SK-N-SH (cell line): ENCODE results near the gene BTG1. TPM values are rescaled to one million over a fixed set of nuclear protein-coding genes. Genes with fewer than 3 reads are reported as not detected.

Source experiments
- CTCF ChIA-PET: fragments of 300-600, 350-600 bp; formaldehyde crosslinking; extraction: SDS; loops from one replicate; lab custom pipeline; 2021; lab: Yijun Ruan, JAX
- POLR2A ChIA-PET: fragments of 350-600 bp; sonication (Branson Sonifier 250); formaldehyde crosslinking; extraction: SDS; loops from one replicate; lab custom pipeline; 2020; ENCODE audit warnings: antibody characterized with exemption, inconsistent platforms; lab: Yijun Ruan, JAX
- DNase-seq: peaks from one replicate; pipeline ENCODE4 v3.0.0; 2012
- H2AFZ ChIP-seq: fragments of 200-600 bp; sonication (generic); 2 replicates; pipeline ENCODE4 v1.8.1; 2016; ENCODE audit warnings: antibody characterized with exemption, mild to moderate bottlenecking, low read depth
- H3F3A ChIP-seq: fragments of 200-600 bp; sonication (generic); replicated peaks from 2 replicates; pipeline ENCODE3; 2016; ENCODE audit warnings: antibody characterized with exemption, mild to moderate bottlenecking; ENCODE audit not compliant: insufficient read depth
- H3K27ac ChIP-seq, 2 experiments: fragments of 200-500 bp in 1 of 2; fragments of 200-600 bp in 1 of 2; sonication (Bioruptor generic) in 1 of 2; sonication (generic), shearing (Covaris generic) in 1 of 2; 2 replicates each; pipeline versions ENCODE4 v1.5.1 to v1.6.1; 2014 to 2016; ENCODE audit warnings: low read depth in 2 of 2, inconsistent platforms in 1 of 2, low read length in 1 of 2, mild to moderate bottlenecking in 1 of 2, mixed read lengths in 1 of 2
- H3K27me3 ChIP-seq: fragments of 200-600 bp; sonication (generic), shearing (Covaris generic); 2 replicates; pipeline ENCODE4 v1.6.1; 2016; ENCODE audit warnings: mixed run types; ENCODE audit not compliant: insufficient read depth
- H3K36me3 ChIP-seq, 2 experiments: fragments of 200-500 bp in 1 of 2; fragments of 200-600 bp in 1 of 2; sonication (Bioruptor generic) in 1 of 2; sonication (generic) in 1 of 2; replicated peaks in 1 of 2; 2 replicates each; pipeline versions ENCODE3 to v1.5.1; 2014 to 2016; ENCODE audit warnings: low read length in 1 of 2, mild to moderate bottlenecking in 1 of 2; ENCODE audit not compliant: insufficient read depth in 2 of 2, control insufficient read depth in 1 of 2
- H3K4me1 ChIP-seq, 2 experiments: fragments of 200-500 bp in 1 of 2; fragments of 200-600 bp in 1 of 2; sonication (Bioruptor generic) in 1 of 2; sonication (generic), shearing (Covaris generic) in 1 of 2; 2 replicates each; pipeline versions ENCODE4 v1.5.1 to v1.6.1; 2014 to 2016; ENCODE audit warnings: low read depth in 1 of 2, low read length in 1 of 2, mixed run types in 1 of 2; ENCODE audit not compliant: insufficient read depth in 2 of 2, control insufficient read depth in 1 of 2
- H3K4me2 ChIP-seq: fragments of 200-600 bp; sonication (generic), shearing (Covaris generic); 2 replicates; pipeline ENCODE4 v1.6.1; 2017; ENCODE audit warnings: mixed run types
- H3K4me3 ChIP-seq, 2 experiments: fragments of 200-500 bp in 1 of 2; fragments of 200-600 bp in 1 of 2; sonication (Bioruptor generic) in 1 of 2; sonication (generic), shearing (Covaris generic) in 1 of 2; 2 replicates each; pipeline versions ENCODE4 v1.5.1 to v1.8.1; 2014 to 2016; ENCODE audit warnings: low read depth in 2 of 2, inconsistent platforms in 1 of 2, low read length in 1 of 2, mild to moderate bottlenecking in 1 of 2, mixed read lengths in 1 of 2, moderate library complexity in 1 of 2
- H3K79me2 ChIP-seq: fragments of 200-600 bp; sonication (generic); 2 replicates; pipeline ENCODE4 v1.8.1; 2017; ENCODE audit warnings: mild to moderate bottlenecking; ENCODE audit not compliant: insufficient read depth
- H3K9ac ChIP-seq: fragments of 200-600 bp; sonication (generic); 2 replicates; pipeline ENCODE4 v1.6.1; 2017; ENCODE audit warnings: mixed run types
- H3K9me2 ChIP-seq: fragments of 200-600 bp; sonication (generic); 2 replicates; pipeline ENCODE4 v1.6.1; 2017; ENCODE audit warnings: mixed run types
- H3K9me3 ChIP-seq: fragments of 200-600 bp; sonication (generic); 2 replicates; pipeline ENCODE4 v1.6.1; 2017; ENCODE audit warnings: mixed run types, mild to moderate bottlenecking, moderate library complexity
- H4K20me1 ChIP-seq: fragments of 200-600 bp; sonication (generic); 2 replicates; pipeline ENCODE4 v1.6.1; 2017; ENCODE audit warnings: mild to moderate bottlenecking, mixed run types; ENCODE audit not compliant: insufficient read depth
- CHD2 ChIP-seq: fragments of 150-350 bp; IDR thresholded peaks from 2 replicates; pipeline ENCODE4 v1.6.1; 2018; ENCODE audit warnings: low read length; ENCODE audit not compliant: partially characterized antibody
- ELF1 ChIP-seq: IDR thresholded peaks from 2 replicates; pipeline ENCODE4 v1.4.0; 2012
- EP300 ChIP-seq, 2 experiments: IDR thresholded peaks; 2 replicates each; pipeline versions ENCODE4 v1.4.0 to v1.6.1; 2012; ENCODE audit warnings: borderline replicate concordance in 1 of 2, low read depth in 1 of 2, low read length in 1 of 2
- EZH2phosphoT487 ChIP-seq: fragments of 200-600 bp; sonication (generic); IDR thresholded peaks from 2 replicates; pipeline ENCODE4 v1.6.1; 2017; ENCODE audit warnings: low read depth, mixed run types, mild to moderate bottlenecking, antibody characterized with exemption, moderate library complexity, borderline replicate concordance
- FOXM1 ChIP-seq: IDR thresholded peaks from 2 replicates; pipeline ENCODE4 v1.4.0; 2012; ENCODE audit warnings: low read depth, mild to moderate bottlenecking
- GATA2 ChIP-seq: sonication (generic); formaldehyde crosslinking; IDR thresholded peaks from 2 replicates; pipeline ENCODE4 v1.5.0; 2020; ENCODE audit warnings: mild to moderate bottlenecking, missing genetic modification reagents
- NRF1 ChIP-seq: IDR thresholded peaks from 2 replicates; pipeline ENCODE4 v1.6.1; 2012; ENCODE audit warnings: low read depth, mild to moderate bottlenecking, low read length
- POLR2AphosphoS5 ChIP-seq: IDR thresholded peaks from 2 replicates; pipeline ENCODE4 v1.6.1; 2012; ENCODE audit warnings: low read depth, low read length
- RCOR1 ChIP-seq: fragments of 150-350 bp; IDR thresholded peaks from 2 replicates; pipeline ENCODE4 v1.6.1; 2017; ENCODE audit warnings: antibody characterized with exemption, low read length
- SIN3A ChIP-seq: IDR thresholded peaks from 2 replicates; pipeline ENCODE4 v1.6.1; 2012; ENCODE audit warnings: low read depth, mild to moderate bottlenecking, low read length, moderate library complexity, borderline replicate concordance
- TAF1 ChIP-seq: IDR thresholded peaks from 2 replicates; pipeline ENCODE4 v1.6.1; 2012; ENCODE audit warnings: low read depth, mild to moderate bottlenecking, low read length, moderate library complexity, borderline replicate concordance
- USF1 ChIP-seq: IDR thresholded peaks from 2 replicates; pipeline ENCODE4 v1.4.0; 2012; ENCODE audit warnings: low read depth, borderline replicate concordance
- WGBS: methylation state at CpG from one replicate; pipeline ENCODE4 v1.1.6; 2017; ENCODE audit warnings: low lambda C conversion rate; 5-methylcytosine and 5-hydroxymethylcytosine counted together
- polyA plus RNA-seq, 3 experiments: library from polyadenylated mRNA; depleted of rRNA; stranded (reverse); fragments of >200 nt; gene quantifications; 2 replicates each; pipeline ENCODE4 v1.2.3, GENCODE V29; 2012
- TF ChIP-seq, protein P1 (sequence below): IDR thresholded peaks from 2 replicates; pipeline ENCODE4; 2012
- TF ChIP-seq, protein P2 (sequence below): fragments of 200-600 bp; sonication (generic); IDR thresholded peaks from 2 replicates; pipeline ENCODE4 v1.6.1; 2017; ENCODE audit warnings: antibody characterized with exemption, mild to moderate bottlenecking, moderate library complexity

BTG1 gene
- polyA plus RNA-seq, 1 of the 3 experiments (the other 2 are of a cell fraction) = 28.3 TPM

GRCh38 chr12:92118826-92119536, 26.7 kb downstream of the BTG1 start:
- CTCF ChIA-PET = no interaction called here
- Histone ChIP-seq H2AFZ (no peak overlapping the region), H3K4me1 (no peaks in the 10 kb centered on the region; a peak in 1 of 4 replicates), H3K79me2 (peaks cover 24% of the 10 kb centered on the region), H4K20me1 (no peaks in the 10 kb centered on the region), H3K9me2 (no peaks in the 10 kb centered on the region), H3K36me3 (peaks cover 0 to 9% of the 10 kb centered on the region in 2 experiments), H3K4me2 (no peak overlapping the region), H3K4me3 (no peak overlapping the region), H3F3A (no peaks in the 10 kb centered on the region), H3K27me3 (no peaks in the 10 kb centered on the region), H3K9ac (no peak overlapping the region), H3K27ac (no peak overlapping the region), H3K9me3 (no peaks in the 10 kb centered on the region; the same call in none of the 2 replicates)
- POLR2A ChIA-PET = no interaction called here
- 84% methylated on average over 2 of the region's 2 CpGs for WGBS
- DNase-seq = no peak
- no peak for TF ChIP-seq POLR2AphosphoS5
- TF ChIP-seq CHD2 = no peak
- TF ChIP-seq GATA2 (CRISPR knock-in tag) = no peak
- TF ChIP-seq ELF1 = no peak
- TF ChIP-seq, protein P1, sequence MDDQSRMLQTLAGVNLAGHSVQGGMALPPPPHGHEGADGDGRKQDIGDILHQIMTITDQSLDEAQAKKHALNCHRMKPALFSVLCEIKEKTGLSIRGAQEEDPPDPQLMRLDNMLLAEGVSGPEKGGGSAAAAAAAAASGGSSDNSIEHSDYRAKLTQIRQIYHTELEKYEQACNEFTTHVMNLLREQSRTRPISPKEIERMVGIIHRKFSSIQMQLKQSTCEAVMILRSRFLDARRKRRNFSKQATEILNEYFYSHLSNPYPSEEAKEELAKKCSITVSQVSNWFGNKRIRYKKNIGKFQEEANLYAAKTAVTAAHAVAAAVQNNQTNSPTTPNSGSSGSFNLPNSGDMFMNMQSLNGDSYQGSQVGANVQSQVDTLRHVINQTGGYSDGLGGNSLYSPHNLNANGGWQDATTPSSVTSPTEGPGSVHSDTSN = no peak
- no peak for TF ChIP-seq USF1
- no peak for TF ChIP-seq EZH2phosphoT487

DNA sequence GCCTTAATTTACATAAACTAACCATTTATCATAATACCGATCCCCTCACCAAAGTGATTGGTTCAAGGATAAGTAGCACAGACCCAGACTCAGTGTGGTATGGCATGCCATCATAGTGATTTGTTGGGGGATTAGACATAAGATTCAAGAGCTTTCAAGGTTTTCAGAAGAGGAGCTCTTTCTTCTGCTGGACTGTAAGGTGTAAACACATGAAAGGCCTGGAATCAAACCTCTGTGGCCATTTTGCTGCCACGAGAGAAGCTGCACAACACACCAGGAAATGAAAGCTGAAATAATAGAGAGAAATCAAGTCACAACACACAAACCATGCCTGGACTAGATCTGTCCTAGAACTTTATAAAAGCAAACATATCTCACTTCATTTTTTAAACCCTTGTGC, 30.8 kb downstream of the BTG1 start:
- no peaks in the 10 kb centered on the region for H3F3A ChIP-seq
- 100% methylated on average over 2 of the region's 2 CpGs for WGBS
- CTCF ChIA-PET = interaction anchor here (1.1 to 1.7 kb wide), 4 partner anchors 29 to 733 kb away, joined by 3 to 8 read pairs (median 6); no protein-coding TSS in a partner anchor

More for the DNA sequence above, 30.8 kb downstream of the BTG1 start:
- peaks cover 0 to 3% of the 10 kb centered on the region in 2 experiments for H3K36me3 ChIP-seq
- no peaks in the 10 kb centered on the region for H4K20me1 ChIP-seq
- no peak overlapping the region; a peak in 1 of 4 replicates for H3K27ac ChIP-seq
- H3K4me1 ChIP-seq = peaks cover 6% of the 10 kb centered on the region in 2 experiments; a peak in 3 of 4 replicates
- H3K9ac ChIP-seq = no peak overlapping the region
- POLR2A ChIA-PET = no interaction called here
- no peaks in the 10 kb centered on the region for H3K9me2 ChIP-seq
- no peak for DNase-seq
- no peak overlapping the region for H3K4me2 ChIP-seq
- TF ChIP-seq RCOR1 = no peak
- no peak for TF ChIP-seq TAF1
- TF ChIP-seq GATA2 (CRISPR knock-in tag) = no peak
- TF ChIP-seq NRF1 = no peak
- no peak for TF ChIP-seq SIN3A
- no peak for TF ChIP-seq ELF1
- TF ChIP-seq, protein P2, sequence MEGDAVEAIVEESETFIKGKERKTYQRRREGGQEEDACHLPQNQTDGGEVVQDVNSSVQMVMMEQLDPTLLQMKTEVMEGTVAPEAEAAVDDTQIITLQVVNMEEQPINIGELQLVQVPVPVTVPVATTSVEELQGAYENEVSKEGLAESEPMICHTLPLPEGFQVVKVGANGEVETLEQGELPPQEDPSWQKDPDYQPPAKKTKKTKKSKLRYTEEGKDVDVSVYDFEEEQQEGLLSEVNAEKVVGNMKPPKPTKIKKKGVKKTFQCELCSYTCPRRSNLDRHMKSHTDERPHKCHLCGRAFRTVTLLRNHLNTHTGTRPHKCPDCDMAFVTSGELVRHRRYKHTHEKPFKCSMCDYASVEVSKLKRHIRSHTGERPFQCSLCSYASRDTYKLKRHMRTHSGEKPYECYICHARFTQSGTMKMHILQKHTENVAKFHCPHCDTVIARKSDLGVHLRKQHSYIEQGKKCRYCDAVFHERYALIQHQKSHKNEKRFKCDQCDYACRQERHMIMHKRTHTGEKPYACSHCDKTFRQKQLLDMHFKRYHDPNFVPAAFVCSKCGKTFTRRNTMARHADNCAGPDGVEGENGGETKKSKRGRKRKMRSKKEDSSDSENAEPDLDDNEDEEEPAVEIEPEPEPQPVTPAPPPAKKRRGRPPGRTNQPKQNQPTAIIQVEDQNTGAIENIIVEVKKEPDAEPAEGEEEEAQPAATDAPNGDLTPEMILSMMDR = no peak
- TF ChIP-seq EP300 (IDR thresholded peaks at IDR 0.05; ENCODE audit: borderline replicate concordance in 1 of 2, low read depth in 1 of 2, low read length in 1 of 2) = no peak
- TF ChIP-seq FOXM1 = no peak
- peaks cover 10% of the 10 kb centered on the region for H3K79me2 ChIP-seq
- H3K27me3 ChIP-seq = no peaks in the 10 kb centered on the region
- H3K4me3 ChIP-seq = no peak overlapping the region
- no peaks in the 10 kb centered on the region; the same call in 1 of the 2 replicates for H3K9me3 ChIP-seq
- H2AFZ ChIP-seq = no peak overlapping the region
